ENCODE results near the gene CCDC61.
A peak's percentile ranks its signal among the peaks of the same experiment; 100 is the strongest.

The CCDC61 gene

DNA sequence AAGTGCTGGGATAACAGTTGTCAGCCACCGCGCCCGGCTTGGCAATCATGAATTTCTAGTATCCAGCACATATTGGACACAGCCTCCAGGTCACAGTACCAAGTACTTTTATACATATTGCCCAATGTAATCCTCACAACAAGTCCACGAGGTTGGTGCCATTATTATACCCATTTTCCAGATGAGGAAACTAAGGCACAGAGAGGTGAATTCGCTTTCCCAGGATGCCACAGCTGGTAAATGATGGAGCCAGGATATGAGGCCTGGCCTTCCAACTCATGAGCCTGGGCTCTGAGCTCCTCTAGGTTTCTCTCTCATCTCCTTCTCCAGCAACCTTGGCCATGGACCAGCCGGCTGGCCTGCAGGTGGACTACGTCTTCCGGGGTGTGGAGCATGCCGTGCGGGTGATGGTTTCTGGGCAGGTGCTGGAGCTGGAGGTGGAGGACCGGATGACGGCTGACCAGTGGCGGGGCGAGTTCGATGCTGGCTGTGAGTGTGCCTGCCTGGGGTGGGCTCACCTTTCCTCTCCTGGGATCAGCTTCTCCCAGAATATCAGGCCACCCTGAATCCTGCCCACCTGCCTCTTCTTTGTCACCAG lies 7.5 kb downstream of the CCDC61 start:
- Mint-ChIP-seq H3K4me3 (no peak overlapping the region), H3K9me3 (no peaks in the 10 kb centered on the region), H3K27me3 (ENCODE audit: low read depth, poor library complexity) (peaks cover 35% of the 10 kb centered on the region), H3K36me3 (ENCODE audit: low read depth) (peaks cover 23% of the 10 kb centered on the region), H3K4me1 (peaks cover 25% of the 10 kb centered on the region), H3K27ac (no peak overlapping the region)
- TF ChIP-seq, protein P1, sequence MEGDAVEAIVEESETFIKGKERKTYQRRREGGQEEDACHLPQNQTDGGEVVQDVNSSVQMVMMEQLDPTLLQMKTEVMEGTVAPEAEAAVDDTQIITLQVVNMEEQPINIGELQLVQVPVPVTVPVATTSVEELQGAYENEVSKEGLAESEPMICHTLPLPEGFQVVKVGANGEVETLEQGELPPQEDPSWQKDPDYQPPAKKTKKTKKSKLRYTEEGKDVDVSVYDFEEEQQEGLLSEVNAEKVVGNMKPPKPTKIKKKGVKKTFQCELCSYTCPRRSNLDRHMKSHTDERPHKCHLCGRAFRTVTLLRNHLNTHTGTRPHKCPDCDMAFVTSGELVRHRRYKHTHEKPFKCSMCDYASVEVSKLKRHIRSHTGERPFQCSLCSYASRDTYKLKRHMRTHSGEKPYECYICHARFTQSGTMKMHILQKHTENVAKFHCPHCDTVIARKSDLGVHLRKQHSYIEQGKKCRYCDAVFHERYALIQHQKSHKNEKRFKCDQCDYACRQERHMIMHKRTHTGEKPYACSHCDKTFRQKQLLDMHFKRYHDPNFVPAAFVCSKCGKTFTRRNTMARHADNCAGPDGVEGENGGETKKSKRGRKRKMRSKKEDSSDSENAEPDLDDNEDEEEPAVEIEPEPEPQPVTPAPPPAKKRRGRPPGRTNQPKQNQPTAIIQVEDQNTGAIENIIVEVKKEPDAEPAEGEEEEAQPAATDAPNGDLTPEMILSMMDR (IDR thresholded peaks at IDR 0.05) = no peak
- no peak for DNase-seq

GRCh38 chr19:46006411-46006810 lies 11.1 kb downstream of the CCDC61 start:
- Mint-ChIP-seq H3K4me1 (peaks cover 5% of the 10 kb centered on the region), H3K27me3 (ENCODE audit: low read depth, poor library complexity) (peaks cover 9% of the 10 kb centered on the region), H3K9me3 (no peaks in the 10 kb centered on the region), H3K4me3 (no peak overlapping the region), H3K27ac (no peak overlapping the region), H3K36me3 (ENCODE audit: low read depth) (peaks cover 23% of the 10 kb centered on the region)
- TF ChIP-seq, protein P1 (IDR thresholded peaks at IDR 0.05) = no peak
- no peak for DNase-seq

GRCh38 chr19:46009530-46010510 lies 14.6 kb downstream of the CCDC61 start:
- H3K9me3 Mint-ChIP-seq = no peaks in the 10 kb centered on the region
- H3K4me3 Mint-ChIP-seq = no peak overlapping the region
- TF ChIP-seq, protein P1 (IDR thresholded peaks at IDR 0.05) = peak; percentile 85
- peaks cover 30% of the 10 kb centered on the region for H3K27me3 Mint-ChIP-seq (ENCODE audit: low read depth, poor library complexity)
- H3K36me3 Mint-ChIP-seq (ENCODE audit: low read depth) = peaks cover 18% of the 10 kb centered on the region
- H3K27ac Mint-ChIP-seq = no peak overlapping the region
- H3K4me1 Mint-ChIP-seq = peaks cover 12% of the 10 kb centered on the region
- peak; percentile 82 for DNase-seq

GRCh38 chr19:46014534-46014933 lies 19.3 kb downstream of the CCDC61 start:
- Mint-ChIP-seq H3K36me3 (ENCODE audit: low read depth) (no peaks in the 10 kb centered on the region), H3K9me3 (no peaks in the 10 kb centered on the region), H3K4me3 (peak overlapping the region; percentile 77), H3K4me1 (peaks cover 23% of the 10 kb centered on the region), H3K27me3 (ENCODE audit: low read depth, poor library complexity) (peaks cover 51% of the 10 kb centered on the region), H3K27ac (no peak overlapping the region)
- TF ChIP-seq, protein P1 (IDR thresholded peaks at IDR 0.05) = no peak
- DNase-seq = no peak

DNA sequence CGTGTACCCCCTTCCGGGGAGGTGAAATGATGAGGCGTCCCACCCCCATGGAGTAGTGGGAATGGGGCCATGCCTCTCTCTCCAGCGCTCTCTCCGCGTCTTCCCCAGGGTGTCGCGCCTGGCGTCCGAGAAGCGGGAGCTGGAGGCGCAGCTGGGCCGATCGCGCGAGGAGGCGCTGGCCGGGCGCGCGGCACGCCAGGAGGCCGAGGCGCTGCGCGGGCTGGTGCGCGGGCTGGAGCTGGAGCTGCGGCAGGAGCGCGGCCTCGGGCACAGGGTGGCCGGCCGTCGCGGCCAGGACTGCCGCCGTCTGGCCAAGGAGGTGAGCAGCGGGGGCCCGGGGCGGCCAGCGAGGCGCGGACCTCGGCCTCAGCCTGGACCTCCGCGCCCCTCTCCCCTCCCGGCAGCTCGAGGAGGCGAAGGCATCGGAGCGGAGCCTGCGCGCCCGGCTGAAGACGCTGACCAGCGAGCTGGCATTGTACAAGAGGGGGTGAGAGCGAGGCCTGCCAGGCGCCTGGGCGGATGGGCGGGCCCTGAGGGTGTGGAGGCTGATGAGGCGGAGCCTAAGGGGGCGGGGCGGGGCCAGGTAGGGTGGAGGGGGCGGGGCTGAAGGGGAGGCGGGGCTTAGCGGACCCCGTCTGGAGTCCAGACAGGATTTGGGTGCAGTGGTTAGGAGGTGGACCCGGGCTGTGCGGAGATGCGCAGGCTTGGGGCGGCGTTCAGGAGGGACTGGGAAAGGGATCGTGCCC lies 19.8 kb downstream of the CCDC61 start:
- H3K9me3 Mint-ChIP-seq = no peaks in the 10 kb centered on the region
- DNase-seq = peak; percentile 88
- H3K36me3 Mint-ChIP-seq (ENCODE audit: low read depth) = no peaks in the 10 kb centered on the region
- peaks cover 51% of the 10 kb centered on the region for H3K27me3 Mint-ChIP-seq (ENCODE audit: low read depth, poor library complexity)
- TF ChIP-seq, protein P1 (IDR thresholded peaks at IDR 0.05) = no peak
- H3K27ac Mint-ChIP-seq = no peak overlapping the region
- peak overlapping the region; percentile 77 for H3K4me3 Mint-ChIP-seq
- H3K4me1 Mint-ChIP-seq = peaks cover 20% of the 10 kb centered on the region
